HFFc6 (cell line): ENCODE results near the gene TENM4. TPM values are rescaled to one million over a fixed set of nuclear protein-coding genes. Genes with fewer than 3 reads are reported as not detected.
A peak's percentile ranks its signal among the peaks of the same experiment; 100 is the strongest.

ENCODE experiments used
- DNase-seq: peaks from one replicate; pipeline ENCODE4 v3.0.0-alpha.2; 2018
- H3K27ac Mint-ChIP-seq: 2 replicates; pipeline ENCODE4 v1.8.0; 2020; ENCODE audit warnings: mild to moderate bottlenecking, mixed read lengths
- H3K27me3 Mint-ChIP-seq: 2 replicates; pipeline ENCODE4 v1.8.0; 2021; ENCODE audit warnings: mild to moderate bottlenecking, moderate library complexity, mixed read lengths; ENCODE audit not compliant: insufficient read depth
- H3K36me3 Mint-ChIP-seq: 2 replicates; pipeline ENCODE4 v1.8.0; 2021; ENCODE audit warnings: low read depth, mixed read lengths
- H3K4me1 Mint-ChIP-seq: 2 replicates; pipeline ENCODE4 v1.8.0; 2020; ENCODE audit warnings: low read depth, mixed read lengths
- H3K4me3 Mint-ChIP-seq: 2 replicates; pipeline ENCODE4 v1.8.0; 2020; ENCODE audit warnings: mild to moderate bottlenecking, moderate library complexity, mixed read lengths
- H3K9me3 Mint-ChIP-seq: 2 replicates; pipeline ENCODE4 v1.8.0; 2020; ENCODE audit warnings: mild to moderate bottlenecking, mixed read lengths
- total RNA-seq, 6 experiments: library from RNA; stranded (reverse); fragmentation: NEBNext Ultra II Directional; extraction: Animal tissue kit (Norgen Biotek cat#: 25700); gene quantifications; 2 replicates in 1 of 6; 3 replicates in 5 of 6; pipeline ENCODE4 v1.2.3, GENCODE V29; 2021
- TF ChIP-seq, protein P1 (sequence below): fragments of 200-600 bp; sonication (generic); IDR thresholded peaks from 2 replicates; pipeline ENCODE4 v1.5.0; 2021; ENCODE audit warnings: antibody characterized with exemption, mild to moderate bottlenecking

TENM4 gene
- total RNA-seq, 6 experiments from 2014 or later: 20.9 to 45.5 (median 26.5) TPM

GRCh38 chr11:79025097-79025496, 415.7 kb downstream of the TENM4 start:
- Mint-ChIP-seq H3K4me3 (no peak overlapping the region), H3K27ac (no peak overlapping the region), H3K9me3 (no peaks in the 10 kb centered on the region), H3K36me3 (peaks cover 8% of the 10 kb centered on the region), H3K27me3 (peaks cover 9% of the 10 kb centered on the region), H3K4me1 (peaks cover 45% of the 10 kb centered on the region)
- no peak for DNase-seq
- TF ChIP-seq, protein P1, sequence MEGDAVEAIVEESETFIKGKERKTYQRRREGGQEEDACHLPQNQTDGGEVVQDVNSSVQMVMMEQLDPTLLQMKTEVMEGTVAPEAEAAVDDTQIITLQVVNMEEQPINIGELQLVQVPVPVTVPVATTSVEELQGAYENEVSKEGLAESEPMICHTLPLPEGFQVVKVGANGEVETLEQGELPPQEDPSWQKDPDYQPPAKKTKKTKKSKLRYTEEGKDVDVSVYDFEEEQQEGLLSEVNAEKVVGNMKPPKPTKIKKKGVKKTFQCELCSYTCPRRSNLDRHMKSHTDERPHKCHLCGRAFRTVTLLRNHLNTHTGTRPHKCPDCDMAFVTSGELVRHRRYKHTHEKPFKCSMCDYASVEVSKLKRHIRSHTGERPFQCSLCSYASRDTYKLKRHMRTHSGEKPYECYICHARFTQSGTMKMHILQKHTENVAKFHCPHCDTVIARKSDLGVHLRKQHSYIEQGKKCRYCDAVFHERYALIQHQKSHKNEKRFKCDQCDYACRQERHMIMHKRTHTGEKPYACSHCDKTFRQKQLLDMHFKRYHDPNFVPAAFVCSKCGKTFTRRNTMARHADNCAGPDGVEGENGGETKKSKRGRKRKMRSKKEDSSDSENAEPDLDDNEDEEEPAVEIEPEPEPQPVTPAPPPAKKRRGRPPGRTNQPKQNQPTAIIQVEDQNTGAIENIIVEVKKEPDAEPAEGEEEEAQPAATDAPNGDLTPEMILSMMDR: no peak

DNA sequence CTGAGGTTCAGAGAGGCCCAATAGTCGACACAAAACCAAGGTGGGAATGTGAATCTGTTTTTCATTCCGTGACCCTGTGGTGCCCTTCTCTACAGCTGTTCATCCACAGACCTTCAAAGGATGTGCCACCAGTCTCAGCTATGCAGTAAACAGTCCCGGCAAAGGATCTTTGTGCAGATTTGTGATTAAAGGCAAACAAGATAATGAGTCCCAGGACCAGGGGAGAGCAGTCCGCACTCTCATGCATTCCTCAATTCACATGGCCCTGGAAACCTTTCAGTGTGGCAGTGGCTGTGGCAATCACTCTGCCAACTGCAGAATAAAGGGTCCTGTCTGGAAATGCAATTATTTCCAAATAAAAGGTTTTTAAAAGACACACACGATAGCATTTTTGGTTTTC, 418.6 kb downstream of the TENM4 start:
- Mint-ChIP-seq H3K27me3 (peaks cover 9% of the 10 kb centered on the region), H3K27ac (no peak overlapping the region), H3K9me3 (no peaks in the 10 kb centered on the region), H3K4me3 (no peak overlapping the region), H3K36me3 (peaks cover 8% of the 10 kb centered on the region), H3K4me1 (peaks cover 66% of the 10 kb centered on the region)
- TF ChIP-seq, protein P1: no peak
- no peak for DNase-seq

- TF ChIP-seq, protein P1: no peak
- H3K27me3 Mint-ChIP-seq: peaks cover 9% of the 10 kb centered on the region
- H3K4me1 Mint-ChIP-seq: peaks cover 66% of the 10 kb centered on the region
- H3K27ac Mint-ChIP-seq: no peak overlapping the region
- H3K36me3 Mint-ChIP-seq: peaks cover 8% of the 10 kb centered on the region
- no peak overlapping the region for H3K4me3 Mint-ChIP-seq
- no peaks in the 10 kb centered on the region for H3K9me3 Mint-ChIP-seq
- no peak for DNase-seq
Observed at GRCh38 chr11:79021601-79022000, 419.2 kb downstream of the TENM4 start.

- H3K4me1 Mint-ChIP-seq: peaks cover 66% of the 10 kb centered on the region
- no peak overlapping the region for H3K27ac Mint-ChIP-seq
Observed at GRCh38 chr11:79019975-79020374, 420.9 kb downstream of the TENM4 start.

DNA sequence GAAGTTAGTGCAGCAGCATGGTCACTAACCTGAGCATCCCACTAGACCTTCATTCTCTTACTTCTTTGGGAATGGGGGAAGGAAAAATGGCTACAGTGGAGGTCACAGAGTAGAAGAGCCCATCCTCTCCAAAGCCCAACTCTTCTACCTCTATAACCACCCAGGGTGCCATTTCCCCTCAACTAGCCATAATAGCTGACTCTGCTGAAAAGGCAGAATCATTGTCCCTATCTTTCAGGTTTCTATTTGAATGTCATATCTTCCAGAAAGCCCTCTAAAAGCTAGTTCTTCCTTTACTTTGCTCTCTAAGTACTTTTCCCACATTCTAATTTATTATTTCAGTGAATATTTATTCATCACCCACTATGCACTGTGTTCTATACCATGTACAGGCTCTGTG, 421.6 kb downstream of the TENM4 start:
- TF ChIP-seq, protein P1: no peak
- peak overlapping the region; percentile 90 for H3K27ac Mint-ChIP-seq
- peaks cover 8% of the 10 kb centered on the region for H3K36me3 Mint-ChIP-seq
- no peak for DNase-seq
- peaks cover 73% of the 10 kb centered on the region for H3K4me1 Mint-ChIP-seq
- peak overlapping the region; percentile 48 for H3K4me3 Mint-ChIP-seq
- no peaks in the 10 kb centered on the region for H3K9me3 Mint-ChIP-seq
- H3K27me3 Mint-ChIP-seq: no peaks in the 10 kb centered on the region

More at GRCh38 chr11:79019975-79020374, 420.9 kb downstream of the TENM4 start:
- H3K9me3 Mint-ChIP-seq: no peaks in the 10 kb centered on the region
- TF ChIP-seq, protein P1: no peak
- no peak for DNase-seq
- H3K27me3 Mint-ChIP-seq: no peaks in the 10 kb centered on the region
- no peak overlapping the region for H3K4me3 Mint-ChIP-seq
- peaks cover 8% of the 10 kb centered on the region for H3K36me3 Mint-ChIP-seq

DNA sequence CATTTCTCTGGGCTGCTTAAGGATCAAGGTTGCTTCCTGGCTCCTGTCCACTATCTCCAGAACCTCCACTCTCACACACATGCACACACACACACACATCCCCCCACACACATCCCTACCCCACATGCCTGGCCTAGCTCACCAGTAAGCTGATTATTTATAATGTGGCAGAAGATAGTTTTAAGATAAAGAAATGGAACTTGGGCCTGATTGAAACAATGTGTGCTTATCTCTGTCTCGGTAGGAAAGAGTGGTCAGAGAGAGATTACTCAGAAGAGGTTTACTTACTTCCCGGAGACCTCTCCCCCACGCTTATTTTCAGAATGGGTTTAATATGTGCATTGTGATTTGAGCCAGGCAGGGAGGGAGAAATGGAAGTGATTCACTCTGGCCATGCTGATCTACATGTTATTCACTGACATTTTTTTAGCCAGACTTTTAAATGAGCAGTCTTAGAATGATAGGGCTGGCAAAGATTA, 422.4 kb downstream of the TENM4 start:
- TF ChIP-seq, protein P1: no peak
- DNase-seq: peak; percentile 86
- Mint-ChIP-seq H3K9me3 (no peaks in the 10 kb centered on the region), H3K27ac (peak overlapping the region; percentile 90), H3K36me3 (peaks cover 8% of the 10 kb centered on the region), H3K27me3 (no peaks in the 10 kb centered on the region), H3K4me1 (peaks cover 81% of the 10 kb centered on the region), H3K4me3 (peak overlapping the region; percentile 48)
